IPS-NIHi7 (cell line): ENCODE measurements around the gene VASH2.
"Not testable (repeated sequence)": the region's sequence is repeated elsewhere in the genome, so short reads cannot be mapped to it uniquely, and the experiment has no call there.

Experiments
- DNase-seq: peaks from one replicate; pipeline ENCODE4 v3.0.0; 2012; ENCODE audit warnings: mixed read lengths; ENCODE audit errors: extremely low spot score

Gene VASH2

DNA sequence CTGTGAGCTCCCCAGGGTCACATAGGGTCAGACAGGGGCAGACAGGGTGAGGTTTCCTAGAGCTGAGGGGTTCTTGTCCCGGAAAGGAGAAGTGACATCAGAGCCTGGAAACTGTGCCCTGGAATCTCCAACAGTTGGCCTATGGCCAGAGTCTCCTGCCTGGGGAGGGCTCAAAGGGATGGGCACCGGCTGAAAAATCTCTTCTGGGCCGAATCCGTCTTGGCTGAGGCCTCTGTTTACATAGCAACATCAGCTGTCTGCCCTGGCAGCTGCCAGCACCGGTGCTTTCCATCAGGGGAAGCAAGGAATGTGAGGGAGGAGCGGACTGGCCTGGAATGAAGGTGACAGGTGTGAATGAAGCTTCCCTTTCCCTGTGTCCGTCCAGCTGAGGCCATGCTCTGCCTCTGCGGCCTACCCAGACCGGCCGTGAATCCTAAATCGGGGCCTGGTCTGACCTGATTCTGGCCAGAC, 30.7 kb downstream of the VASH2 start:
- DNase-seq, result no peak

DNA sequence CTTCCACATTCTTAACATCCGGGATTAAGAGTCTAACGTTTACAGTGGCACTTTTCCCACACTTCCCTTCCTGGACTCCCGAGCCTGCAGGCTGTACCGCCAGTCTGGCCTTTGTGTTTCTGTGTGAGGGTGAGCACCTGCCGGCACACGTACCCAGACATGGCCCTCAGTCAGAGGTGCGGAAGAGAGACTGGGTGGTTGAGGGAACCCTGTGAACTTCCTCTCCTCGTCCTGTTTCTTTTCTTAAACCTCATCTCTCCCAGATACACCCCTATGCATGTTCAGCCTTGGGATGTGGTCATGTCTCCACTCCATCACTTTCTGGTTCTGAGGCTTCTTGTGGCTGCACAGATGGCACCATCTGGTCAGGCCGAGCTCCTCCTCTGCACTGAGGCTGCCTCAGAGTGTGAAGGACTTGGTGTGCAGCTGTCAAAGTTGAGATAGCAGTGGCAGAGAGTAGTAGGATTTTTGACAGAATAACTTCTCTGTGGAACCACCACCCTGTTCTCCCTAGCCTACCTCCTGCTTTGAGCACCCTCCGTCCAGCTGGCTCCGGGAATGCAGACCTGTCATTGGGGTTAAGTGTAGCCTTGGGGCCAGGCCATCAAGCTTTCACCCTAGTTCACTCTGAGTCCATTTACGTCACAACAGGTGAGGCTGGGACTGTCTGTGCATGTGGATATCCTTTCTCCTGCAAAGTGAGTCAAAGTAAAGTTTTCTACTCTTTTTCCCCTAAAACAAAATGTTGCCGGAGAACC, 31.4 kb downstream of the VASH2 start:
- no peak for DNase-seq

DNA sequence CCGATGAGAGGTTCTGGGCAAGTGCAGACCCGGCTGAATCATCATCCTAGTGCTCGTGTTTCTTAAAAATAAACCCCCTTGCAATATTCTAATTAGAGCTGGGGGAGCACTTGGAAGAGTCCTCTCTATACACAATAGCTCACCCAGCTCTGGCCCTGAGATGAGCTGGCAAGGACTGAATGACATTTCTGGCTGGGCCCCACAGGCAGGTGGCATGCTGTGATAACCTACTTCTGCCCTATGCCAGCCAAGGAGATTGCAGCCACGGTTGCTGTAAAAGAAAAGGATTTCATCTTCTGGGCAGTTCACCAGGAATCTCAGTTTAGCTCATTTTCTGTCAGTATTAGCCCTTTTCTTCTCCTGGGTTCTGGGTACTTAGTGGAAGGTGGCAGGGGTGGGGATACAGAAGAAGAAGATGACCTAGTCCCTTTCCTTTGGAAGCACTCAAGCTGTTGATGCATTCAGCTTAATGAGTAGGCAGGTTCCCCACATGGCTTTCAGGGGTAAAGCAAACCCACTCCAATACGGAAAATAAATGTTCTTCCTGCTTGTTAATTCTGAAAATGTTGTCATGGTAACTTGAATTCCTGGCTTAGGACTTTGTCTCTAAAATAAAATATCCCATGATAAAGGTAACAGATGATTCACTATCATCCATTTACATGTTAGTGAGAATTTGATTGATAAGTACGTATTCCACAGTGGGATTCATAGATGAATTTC, 32.2 kb downstream of the VASH2 start:
- no peak for DNase-seq

DNA sequence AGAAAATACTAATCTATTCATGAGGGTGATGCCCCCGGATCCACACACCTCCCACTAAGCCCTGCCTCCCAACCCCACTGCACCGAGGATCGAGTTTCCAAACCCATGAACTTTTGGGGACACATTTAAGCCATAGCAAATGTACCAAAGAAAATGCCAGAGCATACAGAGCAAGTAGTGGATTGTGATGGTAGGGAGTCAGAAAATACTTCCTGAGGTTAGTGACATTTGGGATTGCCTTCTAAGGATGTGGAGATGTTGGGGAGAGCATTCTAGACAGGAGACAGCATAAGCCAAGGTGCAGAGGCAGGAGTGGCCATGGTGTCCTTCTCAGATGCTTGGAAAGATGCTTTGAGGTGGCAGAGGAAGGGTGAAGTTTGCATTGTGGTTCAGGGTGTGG, 33.1 kb downstream of the VASH2 start:
- no peak for DNase-seq

DNA sequence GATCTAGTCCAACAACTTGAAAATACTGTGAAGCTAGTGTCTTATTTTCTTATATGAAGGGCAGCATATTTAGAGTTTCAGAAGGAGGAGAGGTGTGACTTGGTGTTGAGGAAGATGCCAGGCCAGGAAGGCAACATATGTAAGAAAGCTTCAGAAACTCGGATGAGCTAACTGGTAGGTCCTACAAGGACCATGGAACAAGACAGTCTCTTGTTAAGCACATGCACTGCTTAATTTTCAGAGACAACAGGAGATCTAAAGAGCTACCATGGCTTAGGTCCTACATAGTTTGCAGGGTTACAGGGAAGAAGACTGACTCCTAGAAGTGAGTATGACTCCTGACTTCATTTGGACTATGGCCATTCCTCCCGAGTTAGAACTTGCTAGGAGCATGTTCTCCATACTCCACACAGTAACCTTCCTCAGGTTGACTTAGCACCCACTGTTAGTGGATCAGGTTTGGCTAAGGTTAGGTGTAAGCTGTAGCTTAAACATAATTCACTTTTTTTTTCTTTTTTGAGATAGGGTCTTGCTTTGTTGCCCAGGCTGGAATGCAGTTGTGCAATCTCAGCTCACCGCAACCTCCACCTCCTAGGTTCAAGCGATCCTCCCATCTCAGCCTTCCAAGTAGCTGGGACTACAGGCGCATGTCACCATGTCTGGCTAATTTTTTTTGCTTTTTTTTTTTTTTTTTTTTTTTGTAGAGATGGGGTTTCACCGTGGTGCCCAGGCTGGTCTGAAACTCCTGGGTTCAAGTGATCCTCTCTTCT, 34.4 kb downstream of the VASH2 start:
- DNase-seq, result no peak

DNA sequence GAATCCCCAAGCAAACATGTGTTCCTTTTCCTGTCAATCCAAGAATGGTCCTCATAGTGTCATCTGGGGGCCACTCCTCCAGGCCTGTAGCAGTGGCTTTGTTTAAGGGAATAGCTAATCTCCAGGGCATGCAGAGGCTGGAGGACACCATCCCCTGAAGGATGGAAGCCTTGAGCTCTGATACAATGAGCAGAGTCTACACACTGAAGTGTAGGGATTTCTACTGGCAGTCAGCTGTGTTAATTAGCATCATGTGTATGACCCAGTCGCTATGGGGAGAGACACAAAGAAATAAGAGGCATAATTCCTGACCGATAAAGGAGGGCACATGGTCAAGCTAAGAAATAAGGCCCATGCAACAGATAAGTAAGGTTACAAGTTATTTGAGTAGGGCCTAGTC, 36.2 kb downstream of the VASH2 start:
- DNase-seq, result no peak

DNA sequence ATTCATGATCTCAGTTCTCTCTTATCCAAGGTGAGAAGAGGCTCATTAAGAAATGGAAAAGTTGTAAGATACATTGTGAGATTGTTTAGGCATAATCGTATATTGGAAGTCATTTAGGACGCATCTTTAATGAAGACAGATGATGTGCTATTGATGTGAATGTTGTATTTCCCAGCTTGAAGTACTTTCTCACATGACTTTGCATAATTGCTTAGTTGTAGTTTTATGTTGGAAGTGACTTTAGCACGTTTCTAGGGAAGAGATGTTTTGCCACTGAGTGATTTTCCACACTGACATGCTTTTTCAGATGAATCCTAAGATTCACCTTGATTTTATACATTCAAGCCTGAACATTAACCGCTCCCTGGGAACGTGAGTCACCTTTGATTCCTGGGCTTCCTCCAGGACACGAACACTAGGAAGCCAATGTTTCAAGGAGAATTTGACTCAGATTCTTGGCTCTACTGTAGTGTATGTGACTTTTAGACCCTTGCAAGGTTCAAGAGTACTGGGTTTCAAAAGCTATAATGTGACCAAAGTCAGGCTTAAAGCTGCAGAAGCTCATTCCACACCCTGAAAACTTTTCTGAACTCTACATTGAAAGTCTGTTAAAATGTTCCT, 37.5 kb downstream of the VASH2 start:
- DNase-seq, result no peak

DNA sequence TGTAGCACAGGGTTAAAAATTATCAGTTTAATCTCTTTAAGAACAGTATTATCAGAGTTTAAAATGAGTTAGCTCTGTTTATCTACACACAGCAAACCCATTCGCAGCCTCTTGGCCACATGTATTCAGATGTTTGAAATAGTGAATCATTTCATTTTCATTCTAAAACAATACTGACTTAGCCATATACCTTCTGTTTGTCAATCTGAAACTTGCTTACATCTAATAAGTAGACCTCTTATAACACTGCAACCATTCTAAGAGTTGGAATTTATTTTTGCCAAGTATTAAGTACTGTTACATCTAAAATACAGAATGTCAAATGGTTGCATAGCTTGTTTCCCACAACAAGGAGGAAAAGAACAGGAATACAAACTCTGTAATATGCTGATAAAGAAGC, 39.9 kb downstream of the VASH2 start:
- no peak for DNase-seq

DNA sequence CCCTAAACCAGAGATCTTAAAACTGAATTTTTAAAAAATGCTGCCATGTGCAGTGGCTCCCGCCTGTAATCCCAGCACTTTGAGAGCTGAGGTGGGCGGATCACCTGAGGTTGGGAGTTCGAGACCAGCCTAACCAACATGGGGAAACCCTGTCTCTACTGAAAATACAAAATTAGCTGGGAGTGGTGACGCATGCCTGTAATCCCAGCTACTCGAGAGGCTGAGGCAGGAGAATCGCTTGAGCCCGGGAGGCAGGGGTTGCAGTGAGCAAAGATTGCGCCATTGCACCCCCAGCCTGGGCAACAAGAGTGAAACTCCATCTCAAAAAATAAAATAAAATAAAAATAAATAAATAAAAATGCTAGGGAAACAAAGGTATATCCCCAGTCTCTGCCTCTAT, 43.6 kb downstream of the VASH2 start:
- not testable (repeated sequence) for DNase-seq

DNA sequence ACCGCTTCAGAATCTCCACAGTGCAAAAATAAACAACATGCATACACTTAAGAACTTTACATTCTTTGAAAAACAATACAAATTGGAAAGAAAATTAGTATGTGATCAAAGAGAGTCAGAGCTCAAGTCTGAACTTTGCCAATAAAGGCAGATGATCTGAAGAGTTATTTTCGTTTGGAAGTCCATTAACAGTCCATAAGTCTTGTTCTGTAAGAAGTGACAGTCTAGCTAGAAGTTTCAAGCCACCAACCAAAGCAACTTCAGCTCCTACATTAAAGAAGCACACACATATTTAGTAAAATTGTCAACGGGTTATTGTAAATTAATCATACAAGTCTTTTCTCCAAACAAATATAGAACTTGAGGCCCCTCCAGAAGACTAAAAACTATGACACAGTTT, 44.6 kb downstream of the VASH2 start:
- no peak for DNase-seq

DNA sequence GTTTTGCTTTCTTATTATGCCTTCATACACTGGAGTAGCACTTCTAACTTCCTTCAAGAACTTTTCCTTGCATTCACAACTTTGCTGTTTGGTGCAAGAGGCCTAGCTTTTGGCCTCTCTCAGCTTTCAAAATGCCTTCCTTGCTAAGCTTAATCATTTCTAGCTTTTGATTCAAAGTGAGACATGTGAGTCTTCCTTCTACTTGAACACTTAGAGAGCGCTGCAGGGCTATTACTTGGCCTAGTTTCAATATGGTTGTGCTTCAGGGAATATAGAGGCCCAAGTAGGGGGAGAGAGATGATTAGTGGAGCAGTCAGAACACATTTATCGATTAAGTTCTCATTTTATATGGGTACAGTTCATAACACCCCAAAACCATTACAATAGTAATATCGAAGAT, 52.9 kb downstream of the VASH2 start:
- no peak for DNase-seq

DNA sequence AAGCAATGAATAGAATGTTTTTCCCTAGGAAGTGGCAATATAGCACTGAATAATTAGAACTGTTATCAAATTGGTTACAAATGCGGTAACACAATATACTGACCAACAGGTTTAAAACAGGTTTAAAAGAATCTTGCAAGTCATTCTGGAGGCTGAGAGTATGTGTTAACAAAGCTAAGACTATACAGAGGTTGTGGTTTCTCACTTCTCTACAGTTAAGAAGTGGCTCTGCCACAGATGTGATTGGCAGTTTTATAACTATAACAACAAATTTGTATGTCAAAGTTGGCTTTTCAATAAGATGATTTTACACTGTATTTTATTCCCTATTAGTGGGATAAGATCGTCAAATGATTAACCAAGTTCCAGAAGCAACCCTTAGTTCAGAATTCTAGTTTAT, 58.2 kb downstream of the VASH2 start:
- no peak for DNase-seq

DNA sequence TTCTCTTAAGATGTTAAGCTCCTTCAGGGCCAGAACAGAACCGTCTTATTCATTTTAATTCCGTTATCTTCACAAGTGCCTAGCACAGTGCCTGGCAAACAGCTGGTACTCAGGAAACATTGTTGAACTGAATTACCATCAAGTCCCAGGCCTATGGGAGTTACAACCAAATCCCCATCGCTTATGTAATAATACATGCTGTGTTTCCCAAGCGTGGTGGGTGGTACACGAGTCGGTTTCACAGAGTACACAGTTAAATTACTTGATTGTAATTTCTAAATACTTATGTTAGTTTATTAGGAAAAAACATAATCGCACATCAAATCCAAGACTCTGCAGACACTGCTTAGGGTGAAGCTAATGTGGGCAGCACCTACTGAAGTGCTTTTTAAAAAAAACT, 64.3 kb downstream of the VASH2 start:
- DNase-seq, result no peak

DNA sequence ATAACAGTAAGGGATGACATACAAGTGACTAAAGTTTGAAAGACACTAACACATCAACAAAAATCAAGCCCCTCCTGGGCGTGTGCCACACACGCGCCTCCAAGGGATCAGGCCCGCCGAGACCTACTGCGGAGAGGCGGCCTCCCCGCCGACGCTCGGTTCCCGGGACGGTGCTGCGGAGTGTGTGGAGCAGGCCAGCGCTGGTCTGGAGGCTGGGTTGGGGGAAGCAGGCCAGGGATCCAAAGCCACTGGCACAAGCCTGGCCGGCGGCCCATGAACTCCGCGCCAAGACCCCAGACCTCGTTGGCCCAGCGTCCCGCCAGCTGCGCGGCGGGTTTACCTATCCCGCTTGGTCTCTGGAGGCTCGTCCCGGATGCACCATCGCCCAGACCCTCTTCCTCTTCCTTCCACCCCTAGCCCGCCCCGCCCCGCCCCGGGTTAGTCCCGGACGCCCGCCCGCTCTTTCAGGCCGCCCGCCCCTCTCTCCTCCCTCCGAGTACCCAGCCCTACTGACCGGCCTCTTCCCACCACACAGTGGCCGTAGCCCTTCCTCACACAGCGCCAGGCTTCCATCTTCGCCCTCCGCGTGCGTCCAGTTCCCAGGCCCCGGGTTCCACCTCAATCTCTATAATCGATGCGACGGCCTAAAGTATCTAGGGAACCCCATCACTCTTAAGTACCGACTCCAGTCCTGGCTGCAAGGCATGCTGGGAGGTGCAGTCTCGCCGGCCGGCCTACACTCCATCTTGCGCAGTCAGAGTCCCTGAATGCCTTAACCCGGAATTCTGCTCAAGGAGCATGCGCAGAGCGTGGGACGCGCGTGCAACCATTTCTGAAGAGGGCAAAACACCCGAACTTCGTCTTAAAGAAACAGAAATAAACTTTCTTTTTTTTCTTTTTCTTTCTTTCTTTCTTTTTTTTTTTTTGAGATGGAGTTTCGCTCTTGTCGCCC, 65.0 kb downstream of the VASH2 start, which contains the start of gene ANGEL2:
Gene ANGEL2, minus strand, starts transcription at position 769 of the 952 bp plus-strand sequence. Its CDS starts 196 bp downstream, at position 573.
- DNase-seq, result peak; percentile 96

DNA sequence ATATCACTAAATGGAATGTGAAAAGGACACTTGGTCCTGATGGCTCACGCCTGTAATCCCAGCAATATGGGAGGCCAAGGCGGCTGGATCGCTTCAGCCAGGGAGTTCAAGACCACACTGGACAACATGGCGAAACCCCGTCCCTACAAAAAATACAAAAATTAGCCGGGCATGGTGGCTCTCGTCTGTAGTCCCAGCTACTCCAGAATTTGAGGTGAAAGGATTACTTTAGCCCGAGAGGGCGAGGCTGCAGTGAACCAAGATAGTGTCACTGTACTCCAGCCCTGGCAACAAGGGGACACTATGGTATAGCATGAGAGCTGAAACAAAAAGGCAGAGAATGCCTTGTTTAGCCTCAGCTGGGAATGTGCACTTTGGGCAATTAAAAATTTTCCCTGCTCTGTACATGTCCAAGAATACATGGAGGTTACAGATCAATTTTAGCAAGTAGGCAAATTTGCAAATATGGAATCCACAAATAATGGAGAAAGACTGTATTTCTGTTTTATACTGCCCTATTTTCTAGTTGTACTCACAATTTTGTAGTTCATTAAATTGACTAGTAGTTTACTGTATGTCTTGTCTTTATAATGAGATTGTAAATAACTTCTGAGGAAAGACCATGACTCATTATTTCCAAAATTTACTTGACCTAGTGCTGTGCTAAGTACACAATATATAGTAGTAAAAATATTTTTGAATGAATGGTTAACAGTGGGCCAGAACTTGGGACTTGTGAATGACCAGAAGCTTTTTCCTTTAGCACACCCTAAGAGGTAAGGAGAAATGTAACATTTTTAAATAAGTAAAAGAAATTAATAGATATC, 67.3 kb downstream of the VASH2 start:
- DNase-seq, result no peak

DNA sequence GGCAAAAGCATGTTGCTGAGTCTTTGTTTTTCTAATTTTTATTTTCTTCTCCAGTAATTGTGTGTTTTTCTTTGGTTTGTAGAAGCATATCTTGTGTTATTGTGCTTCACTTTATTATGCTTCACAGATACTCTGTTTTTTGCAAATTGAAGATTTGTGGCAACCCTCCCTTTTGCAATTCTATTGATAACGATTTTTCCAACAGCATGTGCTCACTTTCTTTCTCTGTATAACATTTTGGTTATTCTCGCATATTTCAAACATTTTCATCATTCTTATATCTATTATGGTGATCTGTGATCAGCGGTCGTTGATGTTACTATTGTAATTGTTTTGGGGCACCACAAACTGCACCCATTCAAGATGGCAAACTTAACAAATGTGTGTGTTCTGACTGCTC, 69.1 kb downstream of the VASH2 start:
- DNase-seq, result no peak

DNA sequence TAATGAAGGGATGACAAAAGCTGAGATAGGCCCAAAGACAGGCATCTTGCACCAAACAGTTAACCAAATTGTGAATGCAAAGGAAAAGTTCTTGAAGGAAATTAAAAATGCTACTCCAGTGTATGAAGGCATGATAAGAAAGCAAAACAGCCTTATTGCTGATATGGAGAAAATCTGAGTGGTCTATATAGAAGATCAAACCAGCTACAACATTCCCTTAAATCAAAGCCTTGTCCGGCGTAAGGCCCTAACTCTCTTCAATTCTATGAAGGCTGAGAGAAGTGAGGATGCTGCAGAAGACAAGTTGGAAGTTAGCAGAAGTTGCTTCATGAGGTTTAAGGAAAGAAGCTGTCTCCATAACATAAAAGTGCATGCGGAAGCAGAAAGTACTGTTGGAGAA, 69.7 kb downstream of the VASH2 start:
- no peak for DNase-seq

DNA sequence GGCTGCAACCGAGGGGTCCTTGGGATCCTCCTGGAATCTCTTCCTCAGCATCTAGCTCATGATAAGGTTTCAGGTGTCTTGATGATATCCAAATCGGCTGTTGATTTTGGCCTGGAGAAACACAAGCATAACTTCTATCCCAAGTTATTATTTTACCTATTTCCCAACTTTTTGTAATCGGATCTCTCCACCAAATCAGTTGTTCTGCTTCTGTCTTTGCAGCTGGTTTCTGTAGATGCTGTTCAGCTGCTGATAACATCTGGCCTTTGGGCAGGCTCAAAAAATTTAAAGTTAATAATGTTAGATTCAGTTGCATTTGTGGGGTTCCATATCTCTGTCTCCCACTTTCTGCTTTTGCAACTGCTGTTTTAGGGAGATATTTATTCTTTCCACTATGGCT, 76.7 kb downstream of the VASH2 start:
- DNase-seq, result not testable (repeated sequence)

DNA sequence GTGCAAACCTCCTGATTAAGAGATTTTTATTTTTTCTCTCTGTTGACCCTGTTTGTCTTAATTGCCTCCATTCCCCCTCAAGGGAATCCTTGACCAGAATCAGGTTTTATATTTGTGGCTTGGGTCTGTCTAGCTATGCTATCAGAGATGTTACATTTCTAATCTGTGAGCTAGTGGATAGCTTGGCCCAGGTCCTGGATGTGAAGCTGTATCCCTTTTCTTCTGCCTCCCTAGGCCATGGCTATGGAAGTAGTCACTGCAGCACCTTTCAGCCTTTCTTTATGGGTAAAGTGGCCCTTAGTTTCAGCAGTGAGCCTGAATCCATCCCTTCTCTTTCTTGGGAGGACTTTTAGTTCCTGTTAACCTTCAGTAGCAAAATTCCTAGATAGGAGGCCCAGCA, 82.3 kb downstream of the VASH2 start:
- no peak for DNase-seq

DNA sequence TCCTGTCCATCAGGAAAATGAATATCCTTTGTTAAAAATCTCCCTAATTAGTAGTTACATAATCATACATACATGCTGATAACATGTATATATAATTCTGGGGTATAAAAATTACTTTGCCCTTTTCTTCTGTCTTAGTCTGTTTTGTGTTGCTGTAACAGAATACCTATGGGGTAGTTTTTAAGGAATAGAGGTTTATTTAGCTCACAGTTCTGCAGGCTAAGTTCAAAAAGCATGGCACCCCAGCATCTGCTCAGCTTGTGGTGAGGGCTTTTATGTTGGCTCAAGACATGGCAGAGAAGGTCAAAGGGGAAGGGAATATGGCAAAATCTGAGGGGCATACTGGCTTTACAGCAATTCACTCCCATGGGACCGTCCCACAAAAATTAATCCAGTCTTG, 84.4 kb downstream of the VASH2 start:
- DNase-seq, result no peak
